ENCODE measurements around the gene CCNC. TPM values are rescaled to one million over a fixed set of nuclear protein-coding genes. Genes with fewer than 3 reads are reported as not detected.

The CCNC gene
- total RNA-seq, 1 experiment from 2014 or later, result 93.1 TPM

GRCh38 chr6:99590728-99591672 is 22.5 kb upstream of the CCNC start:
- H3K4me1 Mint-ChIP-seq, result peaks cover 20% of the 10 kb centered on the region
- peaks cover 92% of the 10 kb centered on the region for H3K27me3 Mint-ChIP-seq (ENCODE audit: low read depth)
- POLR2A ChIA-PET, result interaction anchor here (1.5 kb wide), 1 partner anchor 23 kb away, joined by 5 read pairs; the partner anchor contains the start of gene CCNC
- H3K27ac Mint-ChIP-seq, result no peak overlapping the region
- TF ChIP-seq JUN (CRISPR knock-in tag; IDR thresholded peaks at IDR 0.05) (0 out of 2 replicates have a peak, but pooled peaks have one; percentile 38), NR3C1 (CRISPR knock-in tag; conservative IDR thresholded peaks at IDR 0.05; ENCODE audit: low read depth) (no peak), HMGXB4 (CRISPR knock-in tag; IDR thresholded peaks at IDR 0.05) (0 out of 2 replicates have a peak, but pooled peaks have one; percentile 23), MXD4 (CRISPR knock-in tag; IDR thresholded peaks at IDR 0.05; ENCODE audit: borderline replicate concordance) (no peak), GTF2I (CRISPR knock-in tag; conservative IDR thresholded peaks at IDR 0.05) (no peak), MAX (CRISPR knock-in tag; IDR thresholded peaks at IDR 0.05) (peak; percentile 60; the same call in 1 of the 2 replicates), ZNF138 (CRISPR knock-in tag; conservative IDR thresholded peaks at IDR 0.05) (no peak), FOXP1 (CRISPR knock-in tag; IDR thresholded peaks at IDR 0.05; ENCODE audit: borderline replicate concordance) (0 out of 2 replicates have a peak, but pooled peaks have one; percentile 56)
- DNase-seq (ENCODE audit: low spot score) (peak; percentile 64), ATAC-seq (peak; percentile 66)
- no peaks in the 10 kb centered on the region for H3K36me3 Mint-ChIP-seq
- H3K4me3 Mint-ChIP-seq, result peak overlapping the region; percentile 35
- CTCF ChIA-PET, result interaction anchor here (1.2 to 1.8 kb wide), 4 partner anchors 12 to 155 kb away, joined by 3 to 12 read pairs (median 4); no protein-coding TSS in a partner anchor
- 0 out of 2 replicates have a peak, but pooled peaks cover 3% of the 10 kb centered on the region for H3K9me3 Mint-ChIP-seq

GRCh38 chr6:99589907-99590493 is 21.5 kb upstream of the CCNC start:
- peaks cover 20% of the 10 kb centered on the region for H3K4me1 Mint-ChIP-seq
- peak overlapping the region; percentile 73 for H3K4me3 Mint-ChIP-seq
- H3K27me3 Mint-ChIP-seq (ENCODE audit: low read depth), result peaks cover 92% of the 10 kb centered on the region
- DNase-seq (ENCODE audit: low spot score), result no peak
- POLR2A ChIA-PET, result interaction anchor here (1.5 kb wide), 1 partner anchor 22 kb away, joined by 5 read pairs; the partner anchor contains the start of gene CCNC
- ATAC-seq, result no peak
- CTCF ChIA-PET, result interaction anchor here (1.2 to 2.5 kb wide), 7 partner anchors 13 to 156 kb away, joined by 3 to 34 read pairs (median 11); partner anchors contain the start of gene PRDM13
- no peak overlapping the region for H3K27ac Mint-ChIP-seq
- H3K9me3 Mint-ChIP-seq, result no peaks in the 10 kb centered on the region
- H3K36me3 Mint-ChIP-seq, result no peaks in the 10 kb centered on the region
- no peak for TF ChIP-seq E2F1 (CRISPR knock-in tag; IDR thresholded peaks at IDR 0.05)
- no peak for TF ChIP-seq E2F5 (CRISPR knock-in tag; IDR thresholded peaks at IDR 0.05)
- no peak for TF ChIP-seq STAT6 (CRISPR knock-in tag; conservative IDR thresholded peaks at IDR 0.05; ENCODE audit: low read depth)
- TF ChIP-seq IRF1 (CRISPR knock-in tag; IDR thresholded peaks at IDR 0.05), result no peak
- no peak for TF ChIP-seq MLX (CRISPR knock-in tag; IDR thresholded peaks at IDR 0.05)
- no peak for TF ChIP-seq PRRX2 (CRISPR knock-in tag; IDR thresholded peaks at IDR 0.05)
- TF ChIP-seq TCF7 (CRISPR knock-in tag; IDR thresholded peaks at IDR 0.05; ENCODE audit: low read depth), result no peak
- TF ChIP-seq AR (CRISPR knock-in tag; IDR thresholded peaks at IDR 0.05), result no peak
